ENCODE results near the gene WFIKKN1.
"Not testable (repeated sequence)": the region's sequence is repeated elsewhere in the genome, so short reads cannot be mapped to it uniquely, and the experiment has no call there.

The WFIKKN1 gene

GRCh38 chr16:597655-598054, 33.1 kb upstream of the WFIKKN1 start:
- H3K4me3 ChIP-seq (ENCODE audit: low read length), result not testable (repeated sequence)

GRCh38 chr16:598823-599739, 31.7 kb upstream of the WFIKKN1 start:
- H3K36me3 ChIP-seq (ENCODE audit: control insufficient read depth, insufficient read depth, low read length), result no peaks in the 10 kb centered on the region
- H3K4me3 ChIP-seq (ENCODE audit: low read length), result no peak overlapping the region
- no peaks in the 10 kb centered on the region for H3K9me3 ChIP-seq (ENCODE audit: control insufficient read depth, low read length)
- H3K27me3 ChIP-seq (ENCODE audit: control insufficient read depth, insufficient read depth, low read length), result no peaks in the 10 kb centered on the region
- peaks cover 33% of the 10 kb centered on the region for H3K4me1 ChIP-seq (ENCODE audit: control insufficient read depth, insufficient read depth, low read length)
- no peak overlapping the region for H3K9ac ChIP-seq (ENCODE audit: low read length)

More at GRCh38 chr16:597655-598054, 33.1 kb upstream of the WFIKKN1 start:
- H3K9ac ChIP-seq (ENCODE audit: low read length); H3K27me3 ChIP-seq (ENCODE audit: control insufficient read depth, insufficient read depth, low read length); H3K36me3 ChIP-seq (ENCODE audit: control insufficient read depth, insufficient read depth, low read length); H3K9me3 ChIP-seq (ENCODE audit: control insufficient read depth, low read length): not testable (repeated sequence)
- H3K4me1 ChIP-seq (ENCODE audit: control insufficient read depth, insufficient read depth, low read length), result peaks cover 46% of the 10 kb centered on the region

- Histone ChIP-seq H3K4me1 (ENCODE audit: control insufficient read depth, insufficient read depth, low read length) (peaks cover 16% of the 10 kb centered on the region), H3K27me3 (ENCODE audit: control insufficient read depth, insufficient read depth, low read length) (no peaks in the 10 kb centered on the region), H3K9ac (ENCODE audit: low read length) (no peak overlapping the region), H3K4me3 (ENCODE audit: low read length) (no peak overlapping the region), H3K36me3 (ENCODE audit: control insufficient read depth, insufficient read depth, low read length) (no peaks in the 10 kb centered on the region), H3K9me3 (ENCODE audit: control insufficient read depth, low read length) (no peaks in the 10 kb centered on the region)
Measured at GRCh38 chr16:600781-601180, 30.0 kb upstream of the WFIKKN1 start.

- Histone ChIP-seq H3K4me3 (ENCODE audit: low read length) (no peak overlapping the region), H3K27me3 (ENCODE audit: control insufficient read depth, insufficient read depth, low read length) (no peaks in the 10 kb centered on the region), H3K4me1 (ENCODE audit: control insufficient read depth, insufficient read depth, low read length) (peaks cover 12% of the 10 kb centered on the region), H3K9ac (ENCODE audit: low read length) (no peak overlapping the region), H3K36me3 (ENCODE audit: control insufficient read depth, insufficient read depth, low read length) (no peaks in the 10 kb centered on the region), H3K9me3 (ENCODE audit: control insufficient read depth, low read length) (no peaks in the 10 kb centered on the region)
Measured at GRCh38 chr16:603933-604332, 26.9 kb upstream of the WFIKKN1 start.

- no peak overlapping the region for H3K4me3 ChIP-seq (ENCODE audit: low read length)
- H3K27me3 ChIP-seq (ENCODE audit: control insufficient read depth, insufficient read depth, low read length), result no peaks in the 10 kb centered on the region
- H3K4me1 ChIP-seq (ENCODE audit: control insufficient read depth, insufficient read depth, low read length), result peaks cover 24% of the 10 kb centered on the region
- no peaks in the 10 kb centered on the region for H3K9me3 ChIP-seq (ENCODE audit: control insufficient read depth, low read length)
- no peak overlapping the region for H3K9ac ChIP-seq (ENCODE audit: low read length)
- H3K36me3 ChIP-seq (ENCODE audit: control insufficient read depth, insufficient read depth, low read length), result no peaks in the 10 kb centered on the region
Measured at GRCh38 chr16:606656-607307, 24.0 kb upstream of the WFIKKN1 start.

- H3K27me3 ChIP-seq (ENCODE audit: control insufficient read depth, insufficient read depth, low read length), result no peaks in the 10 kb centered on the region
- no peaks in the 10 kb centered on the region for H3K36me3 ChIP-seq (ENCODE audit: control insufficient read depth, insufficient read depth, low read length)
- H3K4me1 ChIP-seq (ENCODE audit: control insufficient read depth, insufficient read depth, low read length), result peaks cover 24% of the 10 kb centered on the region
Measured at GRCh38 chr16:608019-608418, 22.8 kb upstream of the WFIKKN1 start.

GRCh38 chr16:609316-609715, 21.5 kb upstream of the WFIKKN1 start:
- H3K4me1 ChIP-seq (ENCODE audit: control insufficient read depth, insufficient read depth, low read length), result peaks cover 24% of the 10 kb centered on the region
- no peak overlapping the region for H3K9ac ChIP-seq (ENCODE audit: low read length)
- no peaks in the 10 kb centered on the region for H3K36me3 ChIP-seq (ENCODE audit: control insufficient read depth, insufficient read depth, low read length)
- no peaks in the 10 kb centered on the region for H3K9me3 ChIP-seq (ENCODE audit: control insufficient read depth, low read length)
- H3K4me3 ChIP-seq (ENCODE audit: low read length), result no peak overlapping the region
- no peaks in the 10 kb centered on the region for H3K27me3 ChIP-seq (ENCODE audit: control insufficient read depth, insufficient read depth, low read length)

More at GRCh38 chr16:608019-608418, 22.8 kb upstream of the WFIKKN1 start:
- no peak overlapping the region for H3K4me3 ChIP-seq (ENCODE audit: low read length)
- no peak overlapping the region for H3K9ac ChIP-seq (ENCODE audit: low read length)
- H3K9me3 ChIP-seq (ENCODE audit: control insufficient read depth, low read length), result no peaks in the 10 kb centered on the region

GRCh38 chr16:609984-610383, 20.8 kb upstream of the WFIKKN1 start:
- no peaks in the 10 kb centered on the region for H3K27me3 ChIP-seq (ENCODE audit: control insufficient read depth, insufficient read depth, low read length)
- no peak overlapping the region for H3K4me3 ChIP-seq (ENCODE audit: low read length)
- H3K36me3 ChIP-seq (ENCODE audit: control insufficient read depth, insufficient read depth, low read length), result no peaks in the 10 kb centered on the region
- peak overlapping the region; percentile 22 for H3K9ac ChIP-seq (ENCODE audit: low read length)
- H3K9me3 ChIP-seq (ENCODE audit: control insufficient read depth, low read length), result no peaks in the 10 kb centered on the region
- H3K4me1 ChIP-seq (ENCODE audit: control insufficient read depth, insufficient read depth, low read length), result peaks cover 24% of the 10 kb centered on the region

GRCh38 chr16:610513-611381, 20.0 kb upstream of the WFIKKN1 start:
- Histone ChIP-seq H3K9me3 (ENCODE audit: control insufficient read depth, low read length) (no peaks in the 10 kb centered on the region), H3K4me1 (ENCODE audit: control insufficient read depth, insufficient read depth, low read length) (peaks cover 24% of the 10 kb centered on the region), H3K36me3 (ENCODE audit: control insufficient read depth, insufficient read depth, low read length) (no peaks in the 10 kb centered on the region), H3K9ac (ENCODE audit: low read length) (peak overlapping the region; percentile 22), H3K27me3 (ENCODE audit: control insufficient read depth, insufficient read depth, low read length) (no peaks in the 10 kb centered on the region), H3K4me3 (ENCODE audit: low read length) (no peak overlapping the region)

GRCh38 chr16:615122-615521, 15.7 kb upstream of the WFIKKN1 start:
- Histone ChIP-seq H3K27me3 (ENCODE audit: control insufficient read depth, insufficient read depth, low read length) (no peaks in the 10 kb centered on the region), H3K36me3 (ENCODE audit: control insufficient read depth, insufficient read depth, low read length) (no peaks in the 10 kb centered on the region), H3K4me1 (ENCODE audit: control insufficient read depth, insufficient read depth, low read length) (peaks cover 23% of the 10 kb centered on the region), H3K9ac (ENCODE audit: low read length) (no peak overlapping the region), H3K4me3 (ENCODE audit: low read length) (no peak overlapping the region), H3K9me3 (ENCODE audit: control insufficient read depth, low read length) (no peaks in the 10 kb centered on the region)

GRCh38 chr16:616733-617586, 13.8 kb upstream of the WFIKKN1 start:
- Histone ChIP-seq H3K36me3 (ENCODE audit: control insufficient read depth, insufficient read depth, low read length) (no peaks in the 10 kb centered on the region), H3K9me3 (ENCODE audit: control insufficient read depth, low read length) (no peaks in the 10 kb centered on the region), H3K4me3 (ENCODE audit: low read length) (no peak overlapping the region), H3K9ac (ENCODE audit: low read length) (no peak overlapping the region), H3K4me1 (ENCODE audit: control insufficient read depth, insufficient read depth, low read length) (peaks cover 18% of the 10 kb centered on the region), H3K27me3 (ENCODE audit: control insufficient read depth, insufficient read depth, low read length) (no peaks in the 10 kb centered on the region)
